HepG2 (cell line): ENCODE data around the gene APBB2. TPM values are rescaled to one million over a fixed set of nuclear protein-coding genes. Genes with fewer than 3 reads are reported as not detected.

Experiments
- HES4 ChIP-seq: sonication (generic); formaldehyde crosslinking; IDR thresholded peaks from 2 replicates; pipeline ENCODE4 v1.9.0; 2021; ENCODE audit warnings: mild to moderate bottlenecking, missing genetic modification reagents, borderline replicate concordance
- HOXA3 ChIP-seq: sonication (generic); formaldehyde crosslinking; IDR thresholded peaks from 2 replicates; pipeline ENCODE4 v1.5.0; 2020; ENCODE audit warnings: missing genetic modification reagents
- KLF16 ChIP-seq, 2 experiments: sonication (generic) in 1 of 2; formaldehyde crosslinking in 1 of 2; IDR thresholded peaks; 2 replicates each; pipeline versions ENCODE4 v1.6.1 to v1.8.0; 2016 to 2023; ENCODE audit warnings: missing genetic modification reagents in 2 of 2, missing compliant biosample characterization in 1 of 2
- MAFG ChIP-seq: sonication (generic); formaldehyde crosslinking; IDR thresholded peaks from 2 replicates; pipeline ENCODE4 v1.5.1; 2020; ENCODE audit warnings: mild to moderate bottlenecking, missing genetic modification reagents
- NFYC ChIP-seq: IDR thresholded peaks from 2 replicates; pipeline ENCODE4 v1.6.1; 2016; ENCODE audit warnings: missing genetic modification reagents, missing compliant biosample characterization
- NR2F2 ChIP-seq: IDR thresholded peaks from 2 replicates; pipeline ENCODE4 v1.6.1; 2012; ENCODE audit warnings: low read depth, inconsistent platforms, borderline replicate concordance
- RFX3 ChIP-seq: IDR thresholded peaks from 2 replicates; pipeline ENCODE4 v1.6.1; 2016; ENCODE audit warnings: missing biosample characterization, missing genetic modification reagents
- SALL2 ChIP-seq: sonication (generic); formaldehyde crosslinking; IDR thresholded peaks from 2 replicates; pipeline ENCODE4 v1.8.1; 2023; ENCODE audit warnings: mild to moderate bottlenecking, missing genetic modification reagents, inconsistent platforms
- SAP130 ChIP-seq: IDR thresholded peaks from 2 replicates; pipeline ENCODE4 v1.6.1; 2016; ENCODE audit warnings: low read depth
- SMAD3 ChIP-seq: sonication (generic); formaldehyde crosslinking; IDR thresholded peaks from 2 replicates; pipeline ENCODE4 v1.4.0; 2020; ENCODE audit warnings: missing genetic modification reagents
- SYNCRIP ChIP-seq: fragments of 200-400 bp; formaldehyde crosslinking; IDR thresholded peaks from 2 replicates; pipeline ENCODE4 v1.6.1; 2018; ENCODE audit warnings: mild to moderate bottlenecking, low read depth, low read length; ENCODE audit not compliant: insufficient read depth
- ZC3H4 ChIP-seq: sonication (generic); formaldehyde crosslinking; IDR thresholded peaks from 2 replicates; pipeline ENCODE4 v1.4.0; 2020; ENCODE audit warnings: missing genetic modification reagents, borderline replicate concordance
- ZNF331 ChIP-seq: sonication (generic); formaldehyde crosslinking; IDR thresholded peaks from 2 replicates; pipeline ENCODE4 v1.4.0; 2020; ENCODE audit warnings: missing genetic modification reagents
- ZNF33B ChIP-seq: sonication (generic); formaldehyde crosslinking; IDR thresholded peaks from 2 replicates; pipeline ENCODE4 v1.5.1; 2020; ENCODE audit warnings: mild to moderate bottlenecking, missing genetic modification reagents
- ZSCAN29 ChIP-seq: sonication (generic); formaldehyde crosslinking; conservative IDR thresholded peaks from 2 replicates; pipeline ENCODE4 v1.4.0; 2020; ENCODE audit warnings: mild to moderate bottlenecking, missing genetic modification reagents
- polyA plus RNA-seq, 8 experiments: library from polyadenylated mRNA; depleted of rRNA in 3 of 8; stranded (reverse) in 7 of 8; unstranded in 1 of 8; fragments of >200 nt; fragmentation: Illumina TruSeq in 4 of 8; extraction: Trizol in 4 of 8; gene quantifications; 2 replicates each; pipeline versions ENCODE4 v1.2.1 to v1.2.3, GENCODE V29; 2011 to 2016; ENCODE audit warnings: low read depth in 4 of 8, missing spikeins in 1 of 8, mixed read lengths in 1 of 8; ENCODE audit not compliant: insufficient read depth in 1 of 8
- total RNA-seq, 5 experiments: library from RNA; depleted of rRNA; stranded (reverse); fragments of >200 nt; fragmentation: Illumina TruSeq; extraction: Trizol; gene quantifications; 2 replicates each; pipeline ENCODE4 v1.2.3, GENCODE V29; 2016; ENCODE audit warnings: low read depth in 1 of 5
- TF ChIP-seq, protein P1 (sequence below), 2 experiments: sonication (generic) in 1 of 2; formaldehyde crosslinking in 1 of 2; IDR thresholded peaks; 2 replicates each; pipeline versions ENCODE4 v1.6.1 to v1.9.0; 2014 to 2022; ENCODE audit warnings: antibody characterized with exemption in 1 of 2, borderline replicate concordance in 1 of 2, inconsistent platforms in 1 of 2, low read depth in 1 of 2, missing genetic modification reagents in 1 of 2
- TF ChIP-seq, protein P2 (sequence below): sonication (generic); formaldehyde crosslinking; conservative IDR thresholded peaks from 2 replicates; pipeline ENCODE4 v1.4.0; 2020; ENCODE audit warnings: missing genetic modification reagents
- TF ChIP-seq, protein P3 (sequence below): sonication (generic); formaldehyde crosslinking; IDR thresholded peaks from 2 replicates; pipeline ENCODE4 v1.8.0; 2022; ENCODE audit warnings: low read depth, missing genetic modification reagents
- TF ChIP-seq, protein P4 (sequence below): sonication (generic); formaldehyde crosslinking; conservative IDR thresholded peaks from 2 replicates; pipeline ENCODE4 v1.8.0; 2022; ENCODE audit warnings: missing genetic modification reagents
- TF ChIP-seq, protein P5 (sequence below): sonication (generic); formaldehyde crosslinking; IDR thresholded peaks from 2 replicates; pipeline ENCODE4 v1.4.0; 2020; ENCODE audit warnings: mild to moderate bottlenecking, missing genetic modification reagents

Gene APBB2
- total and polyA plus RNA-seq, 2 of the 13 experiments (the other 11 are each of a cell fraction or from before 2014, with no cell fraction given), result 11.7 to 17.0 TPM

DNA sequence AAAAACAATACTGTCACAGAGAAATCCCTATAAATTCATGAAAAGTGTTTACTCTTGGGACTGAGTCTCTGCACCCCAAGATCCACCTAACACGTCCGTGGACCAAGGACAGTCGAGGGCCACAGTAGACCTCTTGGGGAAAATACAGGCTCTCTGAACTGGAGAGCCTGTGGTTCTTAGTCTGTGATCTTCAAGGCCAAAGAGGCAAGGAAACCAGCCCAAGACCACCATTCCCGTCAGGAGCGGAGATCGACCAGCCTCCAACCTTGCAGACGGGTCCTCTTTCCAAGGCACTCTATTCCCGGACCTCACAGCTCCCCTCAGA is 1.6 kb upstream of the APBB2 start (continued):
- TF ChIP-seq, protein P1, sequence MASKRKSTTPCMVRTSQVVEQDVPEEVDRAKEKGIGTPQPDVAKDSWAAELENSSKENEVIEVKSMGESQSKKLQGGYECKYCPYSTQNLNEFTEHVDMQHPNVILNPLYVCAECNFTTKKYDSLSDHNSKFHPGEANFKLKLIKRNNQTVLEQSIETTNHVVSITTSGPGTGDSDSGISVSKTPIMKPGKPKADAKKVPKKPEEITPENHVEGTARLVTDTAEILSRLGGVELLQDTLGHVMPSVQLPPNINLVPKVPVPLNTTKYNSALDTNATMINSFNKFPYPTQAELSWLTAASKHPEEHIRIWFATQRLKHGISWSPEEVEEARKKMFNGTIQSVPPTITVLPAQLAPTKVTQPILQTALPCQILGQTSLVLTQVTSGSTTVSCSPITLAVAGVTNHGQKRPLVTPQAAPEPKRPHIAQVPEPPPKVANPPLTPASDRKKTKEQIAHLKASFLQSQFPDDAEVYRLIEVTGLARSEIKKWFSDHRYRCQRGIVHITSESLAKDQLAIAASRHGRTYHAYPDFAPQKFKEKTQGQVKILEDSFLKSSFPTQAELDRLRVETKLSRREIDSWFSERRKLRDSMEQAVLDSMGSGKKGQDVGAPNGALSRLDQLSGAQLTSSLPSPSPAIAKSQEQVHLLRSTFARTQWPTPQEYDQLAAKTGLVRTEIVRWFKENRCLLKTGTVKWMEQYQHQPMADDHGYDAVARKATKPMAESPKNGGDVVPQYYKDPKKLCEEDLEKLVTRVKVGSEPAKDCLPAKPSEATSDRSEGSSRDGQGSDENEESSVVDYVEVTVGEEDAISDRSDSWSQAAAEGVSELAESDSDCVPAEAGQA (IDR thresholded peaks at IDR 0.05; ENCODE audit: low read depth), result no peak
- TF ChIP-seq, protein P1 (CRISPR knock-in tag; IDR thresholded peaks at IDR 0.05; ENCODE audit: borderline replicate concordance), result no peak
- TF ChIP-seq, protein P2, sequence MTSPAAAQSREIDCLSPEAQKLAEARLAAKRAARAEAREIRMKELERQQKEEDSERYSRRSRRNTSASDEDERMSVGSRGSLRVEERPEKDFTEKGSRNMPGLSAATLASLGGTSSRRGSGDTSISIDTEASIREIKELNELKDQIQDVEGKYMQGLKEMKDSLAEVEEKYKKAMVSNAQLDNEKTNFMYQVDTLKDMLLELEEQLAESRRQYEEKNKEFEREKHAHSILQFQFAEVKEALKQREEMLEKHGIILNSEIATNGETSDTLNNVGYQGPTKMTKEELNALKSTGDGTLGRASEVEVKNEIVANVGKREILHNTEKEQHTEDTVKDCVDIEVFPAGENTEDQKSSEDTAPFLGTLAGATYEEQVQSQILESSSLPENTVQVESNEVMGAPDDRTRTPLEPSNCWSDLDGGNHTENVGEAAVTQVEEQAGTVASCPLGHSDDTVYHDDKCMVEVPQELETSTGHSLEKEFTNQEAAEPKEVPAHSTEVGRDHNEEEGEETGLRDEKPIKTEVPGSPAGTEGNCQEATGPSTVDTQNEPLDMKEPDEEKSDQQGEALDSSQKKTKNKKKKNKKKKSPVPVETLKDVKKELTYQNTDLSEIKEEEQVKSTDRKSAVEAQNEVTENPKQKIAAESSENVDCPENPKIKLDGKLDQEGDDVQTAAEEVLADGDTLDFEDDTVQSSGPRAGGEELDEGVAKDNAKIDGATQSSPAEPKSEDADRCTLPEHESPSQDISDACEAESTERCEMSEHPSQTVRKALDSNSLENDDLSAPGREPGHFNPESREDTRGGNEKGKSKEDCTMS (CRISPR knock-in tag), result no peak
- TF ChIP-seq NFYC (CRISPR knock-in tag), result no peak
- TF ChIP-seq ZNF33B (CRISPR knock-in tag), result no peak
- no peak for TF ChIP-seq MAFG
- TF ChIP-seq HES4 (CRISPR knock-in tag), result no peak
- TF ChIP-seq NR2F2, result no peak
- no peak for TF ChIP-seq ZSCAN29 (CRISPR knock-in tag)
- TF ChIP-seq, protein P3, sequence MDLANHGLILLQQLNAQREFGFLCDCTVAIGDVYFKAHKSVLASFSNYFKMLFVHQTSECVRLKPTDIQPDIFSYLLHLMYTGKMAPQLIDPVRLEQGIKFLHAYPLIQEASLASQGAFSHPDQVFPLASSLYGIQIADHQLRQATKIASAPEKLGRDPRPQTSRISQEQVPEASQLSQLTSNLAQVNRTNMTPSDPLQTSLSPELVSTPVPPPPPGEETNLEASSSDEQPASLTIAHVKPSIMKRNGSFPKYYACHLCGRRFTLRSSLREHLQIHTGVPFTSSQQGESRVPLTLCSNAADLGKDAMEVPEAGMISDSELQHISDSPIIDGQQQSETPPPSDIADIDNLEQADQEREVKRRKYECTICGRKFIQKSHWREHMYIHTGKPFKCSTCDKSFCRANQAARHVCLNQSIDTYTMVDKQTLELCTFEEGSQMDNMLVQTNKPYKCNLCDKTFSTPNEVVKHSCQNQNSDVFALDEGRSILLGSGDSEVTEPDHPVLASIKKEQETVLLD (CRISPR knock-in tag), result no peak
- TF ChIP-seq SALL2 (CRISPR knock-in tag), result no peak
- no peak for TF ChIP-seq RFX3 (CRISPR knock-in tag)
- TF ChIP-seq SYNCRIP, result no peak
- no peak for TF ChIP-seq SAP130
- TF ChIP-seq, protein P4, sequence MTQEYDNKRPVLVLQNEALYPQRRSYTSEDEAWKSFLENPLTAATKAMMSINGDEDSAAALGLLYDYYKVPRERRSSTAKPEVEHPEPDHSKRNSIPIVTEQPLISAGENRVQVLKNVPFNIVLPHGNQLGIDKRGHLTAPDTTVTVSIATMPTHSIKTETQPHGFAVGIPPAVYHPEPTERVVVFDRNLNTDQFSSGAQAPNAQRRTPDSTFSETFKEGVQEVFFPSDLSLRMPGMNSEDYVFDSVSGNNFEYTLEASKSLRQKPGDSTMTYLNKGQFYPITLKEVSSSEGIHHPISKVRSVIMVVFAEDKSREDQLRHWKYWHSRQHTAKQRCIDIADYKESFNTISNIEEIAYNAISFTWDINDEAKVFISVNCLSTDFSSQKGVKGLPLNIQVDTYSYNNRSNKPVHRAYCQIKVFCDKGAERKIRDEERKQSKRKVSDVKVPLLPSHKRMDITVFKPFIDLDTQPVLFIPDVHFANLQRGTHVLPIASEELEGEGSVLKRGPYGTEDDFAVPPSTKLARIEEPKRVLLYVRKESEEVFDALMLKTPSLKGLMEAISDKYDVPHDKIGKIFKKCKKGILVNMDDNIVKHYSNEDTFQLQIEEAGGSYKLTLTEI (CRISPR knock-in tag), result no peak
- no peak for TF ChIP-seq SMAD3 (CRISPR knock-in tag)
- TF ChIP-seq ZNF331 (CRISPR knock-in tag), result no peak
- TF ChIP-seq HOXA3 (CRISPR knock-in tag), result no peak
- TF ChIP-seq ZC3H4, result no peak
- TF ChIP-seq KLF16 (CRISPR knock-in tag; IDR thresholded peaks at IDR 0.05), result no peak
- TF ChIP-seq, protein P5, sequence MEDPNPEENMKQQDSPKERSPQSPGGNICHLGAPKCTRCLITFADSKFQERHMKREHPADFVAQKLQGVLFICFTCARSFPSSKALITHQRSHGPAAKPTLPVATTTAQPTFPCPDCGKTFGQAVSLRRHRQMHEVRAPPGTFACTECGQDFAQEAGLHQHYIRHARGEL, result no peak
